Stimulated activated CD8-positive, alpha-beta memory T cell treated with anti-CD3 and anti-CD28 coated beads, Interleukin-2, amount 100 ng/mL, for 48 hours (primary cell): ENCODE data around the gene CRLF1.

ENCODE experiments used
- DNase-seq, 2 donors: peaks; one replicate each; pipeline ENCODE4 v3.0.0-alpha.2; 2020; ENCODE audit warnings: low read depth in 2 of 2

CRLF1 gene

DNA sequence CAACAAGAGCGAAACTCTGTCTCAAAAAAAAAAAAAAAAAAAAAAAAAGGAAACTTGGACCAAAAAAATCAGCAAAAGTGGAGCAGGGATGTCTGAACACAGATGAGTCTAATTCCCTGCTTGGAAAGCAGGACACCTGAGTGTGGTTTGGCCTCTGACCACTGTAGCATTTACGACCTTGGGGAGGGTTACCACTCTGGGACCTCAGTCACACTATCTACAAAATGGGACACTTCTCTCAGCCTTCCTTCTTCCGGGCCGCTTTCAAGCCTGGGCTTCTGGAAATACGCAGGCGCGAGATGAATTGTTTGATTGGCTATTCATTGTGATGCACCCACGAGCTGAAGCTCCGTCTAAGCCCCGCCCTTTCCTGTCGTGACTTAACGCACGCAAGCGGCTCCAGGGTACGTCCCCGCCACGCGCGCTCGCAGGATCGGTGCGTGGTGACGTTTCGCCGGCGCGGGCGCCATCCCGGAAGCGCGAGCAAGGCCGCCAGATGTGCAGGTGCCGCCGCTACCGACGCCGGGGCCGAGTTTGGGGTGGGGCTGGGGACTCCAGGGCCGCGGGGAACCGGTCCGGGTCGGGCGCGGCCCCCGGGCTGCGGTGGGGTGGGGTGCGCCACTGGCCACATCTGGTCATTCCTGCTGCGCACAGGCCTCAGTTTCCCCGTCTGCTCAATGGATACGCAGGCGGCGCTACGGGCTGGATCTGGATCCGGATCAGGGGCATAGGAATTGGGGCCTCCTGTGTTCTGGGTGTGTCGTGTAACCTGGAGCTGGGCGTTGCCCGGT lies 49.0 kb downstream of the CRLF1 start, which contains the start of gene KXD1:
Gene KXD1, plus strand, starts transcription at position 460 of the 791 bp plus-strand sequence. CDS start 4,187 bp downstream, outside the sequence.
- peak; percentile 97 for DNase-seq

DNA sequence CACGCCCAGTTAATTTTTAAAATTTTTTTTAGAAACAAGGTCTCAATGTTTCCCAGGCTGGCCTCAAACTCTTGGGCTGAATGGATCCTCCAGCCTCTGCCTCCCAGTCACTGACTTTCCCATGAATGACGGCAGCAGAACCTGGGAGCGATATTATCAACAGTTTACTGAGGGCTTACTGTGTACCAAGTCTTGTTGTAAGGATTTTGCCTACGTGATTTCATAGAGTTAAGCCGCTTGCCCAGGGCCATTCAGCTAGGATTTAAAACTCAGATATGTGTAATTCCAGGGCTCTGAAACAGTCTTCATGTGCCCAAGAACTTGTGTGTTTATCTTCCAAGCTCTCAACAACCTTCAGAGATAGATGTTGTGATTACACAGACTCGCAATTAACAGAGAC lies 55.0 kb downstream of the CRLF1 start:
- no peak for DNase-seq

DNA sequence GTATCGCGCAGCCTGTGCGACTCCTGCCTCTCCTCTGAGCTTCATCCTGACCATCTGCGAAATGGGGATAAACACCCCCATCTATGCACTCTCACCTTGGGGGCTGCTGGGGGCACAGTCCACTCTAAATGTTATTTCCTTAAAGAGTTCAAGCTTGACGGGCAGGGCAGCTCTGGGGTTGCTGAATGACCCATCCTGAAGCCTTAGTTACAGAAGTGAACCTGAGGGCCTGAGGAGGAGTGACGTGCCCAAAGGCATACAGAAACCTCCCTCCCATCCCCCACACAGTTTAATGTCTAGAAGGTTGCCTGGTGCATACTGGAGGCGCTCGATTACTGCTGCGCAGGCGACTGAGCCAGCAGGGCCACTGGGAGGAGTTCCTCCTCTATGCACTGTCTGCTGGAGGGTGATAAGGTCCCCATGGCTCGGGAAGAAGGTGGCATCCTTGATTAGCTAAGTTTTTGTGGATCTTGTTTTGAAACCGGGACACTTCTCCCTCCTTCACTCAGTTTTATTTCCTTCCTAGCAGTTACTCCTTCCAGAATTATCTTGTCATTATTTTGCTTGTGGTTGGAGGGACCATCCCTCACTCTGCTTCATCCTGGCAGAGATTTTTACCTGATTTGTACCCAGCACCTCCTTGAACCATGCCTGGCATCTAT lies 62.7 kb downstream of the CRLF1 start:
- peak in 1 of 2 donors; percentile 58 for DNase-seq
